SK-N-SH (cell line): ENCODE data around the gene COX5B. TPM values are rescaled to one million over a fixed set of nuclear protein-coding genes. Genes with fewer than 3 reads are reported as not detected.
A peak's percentile ranks its signal among the peaks of the same experiment; 100 is the strongest.

ENCODE experiments used
- CTCF ChIA-PET: fragments of 300-600, 350-600 bp; formaldehyde crosslinking; extraction: SDS; loops from one replicate; lab custom pipeline; 2021; lab: Yijun Ruan, JAX
- POLR2A ChIA-PET: fragments of 350-600 bp; sonication (Branson Sonifier 250); formaldehyde crosslinking; extraction: SDS; loops from one replicate; lab custom pipeline; 2020; ENCODE audit warnings: antibody characterized with exemption, inconsistent platforms; lab: Yijun Ruan, JAX
- DNase-seq: peaks from one replicate; pipeline ENCODE4 v3.0.0; 2012
- H2AFZ ChIP-seq: fragments of 200-600 bp; sonication (generic); 2 replicates; pipeline ENCODE4 v1.8.1; 2016; ENCODE audit warnings: antibody characterized with exemption, mild to moderate bottlenecking, low read depth
- H3F3A ChIP-seq: fragments of 200-600 bp; sonication (generic); replicated peaks from 2 replicates; pipeline ENCODE3; 2016; ENCODE audit warnings: antibody characterized with exemption, mild to moderate bottlenecking; ENCODE audit not compliant: insufficient read depth
- H3K27ac ChIP-seq, 2 experiments: fragments of 200-500 bp in 1 of 2; fragments of 200-600 bp in 1 of 2; sonication (Bioruptor generic) in 1 of 2; sonication (generic), shearing (Covaris generic) in 1 of 2; 2 replicates each; pipeline versions ENCODE4 v1.5.1 to v1.6.1; 2014 to 2016; ENCODE audit warnings: low read depth in 2 of 2, inconsistent platforms in 1 of 2, low read length in 1 of 2, mild to moderate bottlenecking in 1 of 2, mixed read lengths in 1 of 2
- H3K27me3 ChIP-seq: fragments of 200-600 bp; sonication (generic), shearing (Covaris generic); 2 replicates; pipeline ENCODE4 v1.6.1; 2016; ENCODE audit warnings: mixed run types; ENCODE audit not compliant: insufficient read depth
- H3K36me3 ChIP-seq, 2 experiments: fragments of 200-500 bp in 1 of 2; fragments of 200-600 bp in 1 of 2; sonication (Bioruptor generic) in 1 of 2; sonication (generic) in 1 of 2; replicated peaks in 1 of 2; 2 replicates each; pipeline versions ENCODE3 to v1.5.1; 2014 to 2016; ENCODE audit warnings: low read length in 1 of 2, mild to moderate bottlenecking in 1 of 2; ENCODE audit not compliant: insufficient read depth in 2 of 2, control insufficient read depth in 1 of 2
- H3K4me1 ChIP-seq, 2 experiments: fragments of 200-500 bp in 1 of 2; fragments of 200-600 bp in 1 of 2; sonication (Bioruptor generic) in 1 of 2; sonication (generic), shearing (Covaris generic) in 1 of 2; 2 replicates each; pipeline versions ENCODE4 v1.5.1 to v1.6.1; 2014 to 2016; ENCODE audit warnings: low read depth in 1 of 2, low read length in 1 of 2, mixed run types in 1 of 2; ENCODE audit not compliant: insufficient read depth in 2 of 2, control insufficient read depth in 1 of 2
- H3K4me2 ChIP-seq: fragments of 200-600 bp; sonication (generic), shearing (Covaris generic); 2 replicates; pipeline ENCODE4 v1.6.1; 2017; ENCODE audit warnings: mixed run types
- H3K4me3 ChIP-seq, 2 experiments: fragments of 200-500 bp in 1 of 2; fragments of 200-600 bp in 1 of 2; sonication (Bioruptor generic) in 1 of 2; sonication (generic), shearing (Covaris generic) in 1 of 2; 2 replicates each; pipeline versions ENCODE4 v1.5.1 to v1.8.1; 2014 to 2016; ENCODE audit warnings: low read depth in 2 of 2, inconsistent platforms in 1 of 2, low read length in 1 of 2, mild to moderate bottlenecking in 1 of 2, mixed read lengths in 1 of 2, moderate library complexity in 1 of 2
- H3K79me2 ChIP-seq: fragments of 200-600 bp; sonication (generic); 2 replicates; pipeline ENCODE4 v1.8.1; 2017; ENCODE audit warnings: mild to moderate bottlenecking; ENCODE audit not compliant: insufficient read depth
- H3K9ac ChIP-seq: fragments of 200-600 bp; sonication (generic); 2 replicates; pipeline ENCODE4 v1.6.1; 2017; ENCODE audit warnings: mixed run types
- H3K9me2 ChIP-seq: fragments of 200-600 bp; sonication (generic); 2 replicates; pipeline ENCODE4 v1.6.1; 2017; ENCODE audit warnings: mixed run types
- H3K9me3 ChIP-seq: fragments of 200-600 bp; sonication (generic); 2 replicates; pipeline ENCODE4 v1.6.1; 2017; ENCODE audit warnings: mixed run types, mild to moderate bottlenecking, moderate library complexity
- H4K20me1 ChIP-seq: fragments of 200-600 bp; sonication (generic); 2 replicates; pipeline ENCODE4 v1.6.1; 2017; ENCODE audit warnings: mild to moderate bottlenecking, mixed run types; ENCODE audit not compliant: insufficient read depth
- CHD2 ChIP-seq: fragments of 150-350 bp; IDR thresholded peaks from 2 replicates; pipeline ENCODE4 v1.6.1; 2018; ENCODE audit warnings: low read length; ENCODE audit not compliant: partially characterized antibody
- EP300 ChIP-seq, 2 experiments: IDR thresholded peaks; 2 replicates each; pipeline versions ENCODE4 v1.4.0 to v1.6.1; 2012; ENCODE audit warnings: borderline replicate concordance in 1 of 2, low read depth in 1 of 2, low read length in 1 of 2
- EZH2phosphoT487 ChIP-seq: fragments of 200-600 bp; sonication (generic); IDR thresholded peaks from 2 replicates; pipeline ENCODE4 v1.6.1; 2017; ENCODE audit warnings: low read depth, mixed run types, mild to moderate bottlenecking, antibody characterized with exemption, moderate library complexity, borderline replicate concordance
- IRF3 ChIP-seq: fragments of 150-350 bp; IDR thresholded peaks from 2 replicates; pipeline ENCODE4 v1.6.1; 2016; ENCODE audit warnings: mild to moderate bottlenecking, low read depth, low read length
- MAX ChIP-seq: IDR thresholded peaks from 2 replicates; pipeline ENCODE4 v1.4.0; 2012; ENCODE audit warnings: low read depth
- MEF2A ChIP-seq: IDR thresholded peaks from 2 replicates; pipeline ENCODE4 v1.4.0; 2012; ENCODE audit warnings: low read depth, borderline replicate concordance
- MXI1 ChIP-seq: IDR thresholded peaks from 2 replicates; pipeline ENCODE4 v1.6.1; 2012; ENCODE audit warnings: mild to moderate bottlenecking, low read depth, low read length, improper control_type of control experiment
- NFIC ChIP-seq: IDR thresholded peaks from 2 replicates; pipeline ENCODE4 v1.4.0; 2012; ENCODE audit warnings: borderline replicate concordance
- NRF1 ChIP-seq: IDR thresholded peaks from 2 replicates; pipeline ENCODE4 v1.6.1; 2012; ENCODE audit warnings: low read depth, mild to moderate bottlenecking, low read length
- POLR2AphosphoS5 ChIP-seq: IDR thresholded peaks from 2 replicates; pipeline ENCODE4 v1.6.1; 2012; ENCODE audit warnings: low read depth, low read length
- RCOR1 ChIP-seq: fragments of 150-350 bp; IDR thresholded peaks from 2 replicates; pipeline ENCODE4 v1.6.1; 2017; ENCODE audit warnings: antibody characterized with exemption, low read length
- RFX5 ChIP-seq: IDR thresholded peaks from 2 replicates; pipeline ENCODE4 v1.6.1; 2012; ENCODE audit warnings: mild to moderate bottlenecking, improper control_type of control experiment, low read length
- SMC3 ChIP-seq: IDR thresholded peaks from 2 replicates; pipeline ENCODE4 v1.6.1; 2012; ENCODE audit warnings: low read depth, low read length, improper control_type of control experiment
- TAF1 ChIP-seq: IDR thresholded peaks from 2 replicates; pipeline ENCODE4 v1.6.1; 2012; ENCODE audit warnings: low read depth, mild to moderate bottlenecking, low read length, moderate library complexity, borderline replicate concordance
- TEAD4 ChIP-seq: IDR thresholded peaks from 2 replicates; pipeline ENCODE4 v1.4.0; 2012; ENCODE audit warnings: mild to moderate bottlenecking, borderline replicate concordance; ENCODE audit not compliant: insufficient read depth
- WGBS: methylation state at CpG from one replicate; pipeline ENCODE4 v1.1.6; 2017; ENCODE audit warnings: low lambda C conversion rate; 5-methylcytosine and 5-hydroxymethylcytosine counted together
- polyA plus RNA-seq, 3 experiments: library from polyadenylated mRNA; depleted of rRNA; stranded (reverse); fragments of >200 nt; gene quantifications; 2 replicates each; pipeline ENCODE4 v1.2.3, GENCODE V29; 2012
- TF ChIP-seq, protein P1 (sequence below): fragments of 200-600 bp; sonication (generic); IDR thresholded peaks from 2 replicates; pipeline ENCODE4 v1.6.1; 2017; ENCODE audit warnings: antibody characterized with exemption, mild to moderate bottlenecking, moderate library complexity
- TF ChIP-seq, protein P2 (sequence below): fragments of 150-350 bp; IDR thresholded peaks from 2 replicates; pipeline ENCODE4 v1.6.1; 2017; ENCODE audit warnings: antibody characterized with exemption, low read length, low read depth, borderline replicate concordance
- TF ChIP-seq, protein P3 (sequence below): IDR thresholded peaks from 2 replicates; pipeline ENCODE4; 2012

Gene COX5B
- polyA plus RNA-seq, 1 of the 3 experiments (the other 2 are of a cell fraction): 702 TPM

GRCh38 chr2:97645112-97645694 is 659 bp upstream of the COX5B start:
- H3K4me3 ChIP-seq: peak overlapping the region; percentile 98
- H3K27me3 ChIP-seq: no peaks in the 10 kb centered on the region
- WGBS: 24% methylated on average over 18 of the region's 19 CpGs
- DNase-seq: peak; percentile 47
- peak overlapping the region; percentile 85 for H3K4me2 ChIP-seq
- H3F3A ChIP-seq: no peaks in the 10 kb centered on the region
- peak overlapping the region; percentile 96 for H2AFZ ChIP-seq
- peak overlapping the region; percentile 56 for H3K9ac ChIP-seq
- H3K4me1 ChIP-seq: peaks cover 0 to 16% of the 10 kb centered on the region in 2 experiments; a peak in 2 of 4 replicates
- no peaks in the 10 kb centered on the region for H4K20me1 ChIP-seq
- peaks cover 18% of the 10 kb centered on the region for H3K79me2 ChIP-seq
- TF ChIP-seq, protein P1, sequence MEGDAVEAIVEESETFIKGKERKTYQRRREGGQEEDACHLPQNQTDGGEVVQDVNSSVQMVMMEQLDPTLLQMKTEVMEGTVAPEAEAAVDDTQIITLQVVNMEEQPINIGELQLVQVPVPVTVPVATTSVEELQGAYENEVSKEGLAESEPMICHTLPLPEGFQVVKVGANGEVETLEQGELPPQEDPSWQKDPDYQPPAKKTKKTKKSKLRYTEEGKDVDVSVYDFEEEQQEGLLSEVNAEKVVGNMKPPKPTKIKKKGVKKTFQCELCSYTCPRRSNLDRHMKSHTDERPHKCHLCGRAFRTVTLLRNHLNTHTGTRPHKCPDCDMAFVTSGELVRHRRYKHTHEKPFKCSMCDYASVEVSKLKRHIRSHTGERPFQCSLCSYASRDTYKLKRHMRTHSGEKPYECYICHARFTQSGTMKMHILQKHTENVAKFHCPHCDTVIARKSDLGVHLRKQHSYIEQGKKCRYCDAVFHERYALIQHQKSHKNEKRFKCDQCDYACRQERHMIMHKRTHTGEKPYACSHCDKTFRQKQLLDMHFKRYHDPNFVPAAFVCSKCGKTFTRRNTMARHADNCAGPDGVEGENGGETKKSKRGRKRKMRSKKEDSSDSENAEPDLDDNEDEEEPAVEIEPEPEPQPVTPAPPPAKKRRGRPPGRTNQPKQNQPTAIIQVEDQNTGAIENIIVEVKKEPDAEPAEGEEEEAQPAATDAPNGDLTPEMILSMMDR: no peak
- TF ChIP-seq RCOR1: no peak
- no peak for TF ChIP-seq MEF2A
- TF ChIP-seq MXI1: no peak
- no peak for TF ChIP-seq RFX5
- TF ChIP-seq EZH2phosphoT487: no peak
- no peak for TF ChIP-seq SMC3
- no peak for TF ChIP-seq TAF1
- no peak for TF ChIP-seq NFIC
- TF ChIP-seq, all 33 proteins: peak for 0
- no peaks in the 10 kb centered on the region for H3K9me3 ChIP-seq
- POLR2A ChIA-PET: interaction anchor here (0.9 to 2.0 kb wide), 4 partner anchors 12 to 55 kb away, joined by 4 to 26 read pairs (median 8); partner anchors contain the start of gene ACTR1B
- H3K9me2 ChIP-seq: no peaks in the 10 kb centered on the region
- CTCF ChIA-PET: interaction anchor here (1.0 to 2.7 kb wide), 6 partner anchors 17 to 54 kb away, joined by 3 to 12 read pairs (median 6); partner anchors contain the start of gene ACTR1B
- peak overlapping the region; percentile 68 to 87; a peak in 3 of 4 replicates for H3K27ac ChIP-seq
- H3K36me3 ChIP-seq: peaks cover 23 to 29% of the 10 kb centered on the region in 2 experiments

DNA sequence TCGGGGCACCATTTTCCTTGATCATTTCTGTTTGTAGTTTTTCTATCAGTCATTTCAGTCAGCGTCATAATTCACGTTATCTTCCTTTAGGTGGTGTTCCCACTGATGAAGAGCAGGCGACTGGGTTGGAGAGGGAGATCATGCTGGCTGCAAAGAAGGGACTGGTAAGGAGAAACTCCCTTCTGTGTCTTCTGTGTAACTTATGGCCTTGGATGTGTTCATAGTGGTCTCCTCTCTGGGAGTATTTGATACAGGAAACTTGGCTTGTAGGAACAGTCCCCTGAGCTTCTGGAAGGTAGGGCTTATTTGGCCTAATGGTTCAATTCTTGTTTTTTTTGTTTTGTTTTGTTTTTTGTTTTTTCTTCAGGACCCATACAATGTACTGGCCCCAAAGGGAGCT is 1.1 kb downstream of the COX5B start:
- no peak overlapping the region for H3K9ac ChIP-seq
- H3K27me3 ChIP-seq: no peaks in the 10 kb centered on the region
- no peaks in the 10 kb centered on the region for H3F3A ChIP-seq
- peaks cover 0 to 16% of the 10 kb centered on the region in 2 experiments; a peak in 2 of 4 replicates for H3K4me1 ChIP-seq
- H3K79me2 ChIP-seq: peaks cover 18% of the 10 kb centered on the region
- WGBS: 41% methylated on average over 4 of the region's 4 CpGs
- H3K27ac ChIP-seq: no peak overlapping the region
- no peak overlapping the region for H2AFZ ChIP-seq
- no peaks in the 10 kb centered on the region for H3K9me2 ChIP-seq
- H3K36me3 ChIP-seq: peaks cover 32 to 33% of the 10 kb centered on the region in 2 experiments
- ChIA-PET CTCF (interaction anchor here (1.0 to 2.7 kb wide), 4 partner anchors 9 to 56 kb away, joined by 3 to 12 read pairs (median 8); partner anchors contain the start of gene ACTR1B), POLR2A (no interaction called here)
- H3K4me3 ChIP-seq: peak overlapping the region; percentile 98
- H3K4me2 ChIP-seq: peak overlapping the region; percentile 93
- DNase-seq: no peak
- no peaks in the 10 kb centered on the region for H4K20me1 ChIP-seq
- H3K9me3 ChIP-seq: no peaks in the 10 kb centered on the region
- no peak for TF ChIP-seq POLR2AphosphoS5
- no peak for TF ChIP-seq MAX
- no peak for TF ChIP-seq NRF1
- no peak for TF ChIP-seq EP300 (IDR thresholded peaks at IDR 0.05; ENCODE audit: borderline replicate concordance in 1 of 2, low read depth in 1 of 2, low read length in 1 of 2)
- TF ChIP-seq, protein P2, sequence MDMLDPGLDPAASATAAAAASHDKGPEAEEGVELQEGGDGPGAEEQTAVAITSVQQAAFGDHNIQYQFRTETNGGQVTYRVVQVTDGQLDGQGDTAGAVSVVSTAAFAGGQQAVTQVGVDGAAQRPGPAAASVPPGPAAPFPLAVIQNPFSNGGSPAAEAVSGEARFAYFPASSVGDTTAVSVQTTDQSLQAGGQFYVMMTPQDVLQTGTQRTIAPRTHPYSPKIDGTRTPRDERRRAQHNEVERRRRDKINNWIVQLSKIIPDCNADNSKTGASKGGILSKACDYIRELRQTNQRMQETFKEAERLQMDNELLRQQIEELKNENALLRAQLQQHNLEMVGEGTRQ: no peak
- TF ChIP-seq CHD2: no peak
- no peak for TF ChIP-seq IRF3
- TF ChIP-seq TEAD4: no peak
- no peak for TF ChIP-seq EZH2phosphoT487
- TF ChIP-seq, protein P3, sequence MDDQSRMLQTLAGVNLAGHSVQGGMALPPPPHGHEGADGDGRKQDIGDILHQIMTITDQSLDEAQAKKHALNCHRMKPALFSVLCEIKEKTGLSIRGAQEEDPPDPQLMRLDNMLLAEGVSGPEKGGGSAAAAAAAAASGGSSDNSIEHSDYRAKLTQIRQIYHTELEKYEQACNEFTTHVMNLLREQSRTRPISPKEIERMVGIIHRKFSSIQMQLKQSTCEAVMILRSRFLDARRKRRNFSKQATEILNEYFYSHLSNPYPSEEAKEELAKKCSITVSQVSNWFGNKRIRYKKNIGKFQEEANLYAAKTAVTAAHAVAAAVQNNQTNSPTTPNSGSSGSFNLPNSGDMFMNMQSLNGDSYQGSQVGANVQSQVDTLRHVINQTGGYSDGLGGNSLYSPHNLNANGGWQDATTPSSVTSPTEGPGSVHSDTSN: no peak
